ENCODE measurements around the gene ACOXL. TPM values are rescaled to one million over a fixed set of nuclear protein-coding genes. Genes with fewer than 3 reads are reported as not detected.

The ACOXL gene
- total RNA-seq, 1 donor from 2014 or later: 0.20 TPM

- Mint-ChIP-seq H3K36me3 (ENCODE audit: low read depth) (no peaks in the 10 kb centered on the region), H3K4me1 (no peaks in the 10 kb centered on the region), H3K27ac (no peak overlapping the region), H3K27me3 (peaks cover 36% of the 10 kb centered on the region), H3K4me3 (no peak overlapping the region), H3K9me3 (no peaks in the 10 kb centered on the region)
- POLR2A ChIA-PET: no interaction called here
- CTCF ChIA-PET: no interaction called here
- ATAC-seq (ENCODE audit: low read depth): no peak
- DNase-seq: no peak
- intact Hi-C loops (cut with micrococcal nuclease): no loop called here
- TF ChIP-seq, protein P1, sequence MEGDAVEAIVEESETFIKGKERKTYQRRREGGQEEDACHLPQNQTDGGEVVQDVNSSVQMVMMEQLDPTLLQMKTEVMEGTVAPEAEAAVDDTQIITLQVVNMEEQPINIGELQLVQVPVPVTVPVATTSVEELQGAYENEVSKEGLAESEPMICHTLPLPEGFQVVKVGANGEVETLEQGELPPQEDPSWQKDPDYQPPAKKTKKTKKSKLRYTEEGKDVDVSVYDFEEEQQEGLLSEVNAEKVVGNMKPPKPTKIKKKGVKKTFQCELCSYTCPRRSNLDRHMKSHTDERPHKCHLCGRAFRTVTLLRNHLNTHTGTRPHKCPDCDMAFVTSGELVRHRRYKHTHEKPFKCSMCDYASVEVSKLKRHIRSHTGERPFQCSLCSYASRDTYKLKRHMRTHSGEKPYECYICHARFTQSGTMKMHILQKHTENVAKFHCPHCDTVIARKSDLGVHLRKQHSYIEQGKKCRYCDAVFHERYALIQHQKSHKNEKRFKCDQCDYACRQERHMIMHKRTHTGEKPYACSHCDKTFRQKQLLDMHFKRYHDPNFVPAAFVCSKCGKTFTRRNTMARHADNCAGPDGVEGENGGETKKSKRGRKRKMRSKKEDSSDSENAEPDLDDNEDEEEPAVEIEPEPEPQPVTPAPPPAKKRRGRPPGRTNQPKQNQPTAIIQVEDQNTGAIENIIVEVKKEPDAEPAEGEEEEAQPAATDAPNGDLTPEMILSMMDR (IDR thresholded peaks at IDR 0.05): no peak
Measured at GRCh38 chr2:110777531-110778311, 45.3 kb downstream of the ACOXL start.

GRCh38 chr2:110780461-110780860 is 48.1 kb downstream of the ACOXL start:
- CTCF ChIA-PET: no interaction called here

DNA sequence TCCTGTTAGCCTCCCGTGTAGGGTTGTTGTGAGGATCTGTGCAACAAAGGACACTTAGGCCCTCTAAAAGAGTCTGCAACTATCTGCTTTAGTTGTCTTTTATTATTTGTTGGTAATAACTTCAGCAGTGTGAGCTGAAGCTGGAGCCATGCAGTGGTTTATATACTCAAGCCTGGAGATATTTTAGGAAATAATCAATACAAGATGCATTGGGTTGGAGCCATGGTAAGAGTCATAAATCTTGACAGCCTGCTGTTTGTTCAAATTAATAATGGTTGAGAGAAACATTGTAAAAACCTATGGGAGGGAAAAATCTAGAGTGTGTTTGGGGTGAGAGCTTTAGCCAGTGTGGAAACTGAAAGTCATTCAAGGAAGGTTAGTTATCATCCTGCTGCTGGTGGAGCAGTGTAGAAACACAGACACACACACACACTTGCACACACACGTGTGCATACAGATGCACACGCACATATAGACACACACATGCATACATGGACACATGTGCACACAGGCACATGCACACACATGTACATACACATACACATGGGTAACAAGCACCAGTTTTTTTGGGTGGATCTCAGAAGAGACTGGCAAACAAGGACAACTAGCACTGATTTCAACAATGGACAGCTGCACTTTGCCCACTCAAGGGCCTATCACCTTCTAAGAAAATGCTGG is 51.0 kb downstream of the ACOXL start:
- no peaks in the 10 kb centered on the region for H3K36me3 Mint-ChIP-seq (ENCODE audit: low read depth)
- ATAC-seq (ENCODE audit: low read depth) (no peak), DNase-seq (no peak)
- ChIA-PET CTCF (no interaction called here), POLR2A (no interaction called here)
- H3K4me3 Mint-ChIP-seq: no peak overlapping the region
- H3K9me3 Mint-ChIP-seq: no peaks in the 10 kb centered on the region
- intact Hi-C loops (cut with micrococcal nuclease): no loop called here
- TF ChIP-seq, protein P1 (IDR thresholded peaks at IDR 0.05): no peak
- no peaks in the 10 kb centered on the region for H3K4me1 Mint-ChIP-seq
- peaks cover 41% of the 10 kb centered on the region for H3K27me3 Mint-ChIP-seq
- no peak overlapping the region for H3K27ac Mint-ChIP-seq

More at GRCh38 chr2:110780461-110780860, 48.1 kb downstream of the ACOXL start:
- intact Hi-C loops (cut with micrococcal nuclease): no loop called here
- Mint-ChIP-seq H3K27me3 (peaks cover 34% of the 10 kb centered on the region), H3K36me3 (ENCODE audit: low read depth) (no peaks in the 10 kb centered on the region), H3K27ac (no peak overlapping the region), H3K9me3 (no peaks in the 10 kb centered on the region), H3K4me3 (no peak overlapping the region), H3K4me1 (no peaks in the 10 kb centered on the region)
- TF ChIP-seq, protein P1 (IDR thresholded peaks at IDR 0.05): no peak
- POLR2A ChIA-PET: no interaction called here
- DNase-seq: no peak
- ATAC-seq (ENCODE audit: low read depth): no peak

GRCh38 chr2:110784047-110784631 is 51.8 kb downstream of the ACOXL start:
- no peaks in the 10 kb centered on the region for H3K4me1 Mint-ChIP-seq
- DNase-seq: no peak
- POLR2A ChIA-PET: no interaction called here
- H3K4me3 Mint-ChIP-seq: no peak overlapping the region
- CTCF ChIA-PET: no interaction called here
- H3K36me3 Mint-ChIP-seq (ENCODE audit: low read depth): no peaks in the 10 kb centered on the region
- TF ChIP-seq, protein P1 (IDR thresholded peaks at IDR 0.05): no peak
- peaks cover 38% of the 10 kb centered on the region for H3K27me3 Mint-ChIP-seq
- H3K9me3 Mint-ChIP-seq: no peaks in the 10 kb centered on the region
- H3K27ac Mint-ChIP-seq: no peak overlapping the region
- no peak for ATAC-seq (ENCODE audit: low read depth)
- intact Hi-C loops (cut with micrococcal nuclease): no loop called here

GRCh38 chr2:110785439-110785838 is 53.1 kb downstream of the ACOXL start:
- no peak for ATAC-seq (ENCODE audit: low read depth)
- no peak overlapping the region for H3K27ac Mint-ChIP-seq
- TF ChIP-seq, protein P1 (IDR thresholded peaks at IDR 0.05): no peak
- no peaks in the 10 kb centered on the region for H3K9me3 Mint-ChIP-seq
- H3K4me3 Mint-ChIP-seq: no peak overlapping the region
- no peaks in the 10 kb centered on the region for H3K4me1 Mint-ChIP-seq
- POLR2A ChIA-PET: no interaction called here
- peaks cover 43% of the 10 kb centered on the region for H3K27me3 Mint-ChIP-seq
- CTCF ChIA-PET: no interaction called here
- DNase-seq: no peak
- intact Hi-C loops (cut with micrococcal nuclease): no loop called here
- no peaks in the 10 kb centered on the region for H3K36me3 Mint-ChIP-seq (ENCODE audit: low read depth)
